GM19193 (cell line): ENCODE data around the gene ERCC1.

ENCODE experiments used
- POLR2A ChIP-seq: IDR thresholded peaks from 4 replicates; pipeline ENCODE4 v1.6.1; 2011; ENCODE audit not compliant: insufficient read depth, insufficient read length; ENCODE audit errors: extremely low read depth

Gene ERCC1

GRCh38 chr19:45370410-45371204 is 53.1 kb downstream of the ERCC1 start, which contains the start of gene ERCC2:
ERCC2 (minus strand) TSS chr19:45370573; CDS start chr19:45370540, 33 bp downstream.
- peak; percentile 50 for TF ChIP-seq POLR2A

DNA sequence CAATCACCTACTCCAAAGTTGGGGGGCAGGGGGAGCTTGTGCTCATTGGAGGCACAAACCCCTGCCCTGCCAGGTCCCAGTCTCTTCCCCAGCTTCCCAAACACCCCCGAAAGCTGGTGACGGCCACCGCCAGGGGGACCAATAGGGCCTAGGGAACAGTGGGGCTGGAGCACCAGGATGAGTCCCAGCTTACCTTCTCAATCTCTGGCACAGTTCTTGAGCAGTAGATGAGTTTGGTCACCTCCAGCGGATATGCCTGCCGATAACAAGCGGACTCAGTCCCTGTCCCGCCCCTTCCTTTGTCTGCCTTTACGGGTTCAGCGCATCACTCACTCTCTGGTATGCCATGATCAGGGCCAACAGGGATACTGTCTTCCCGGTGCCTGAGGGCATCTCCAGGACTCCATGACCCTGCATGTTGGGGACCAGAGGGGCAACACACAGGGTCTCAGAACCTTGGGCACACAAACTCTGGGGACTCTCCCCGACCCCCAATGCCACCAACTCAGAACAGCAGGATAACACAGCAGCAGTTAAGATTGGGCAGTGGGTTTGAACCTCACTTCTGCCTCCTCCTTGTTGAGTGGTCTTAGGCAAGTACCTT is 54.9 kb downstream of the ERCC1 start:
- no peak for TF ChIP-seq POLR2A

GRCh38 chr19:45368127-45368526 is 55.6 kb downstream of the ERCC1 start:
- TF ChIP-seq POLR2A = no peak

DNA sequence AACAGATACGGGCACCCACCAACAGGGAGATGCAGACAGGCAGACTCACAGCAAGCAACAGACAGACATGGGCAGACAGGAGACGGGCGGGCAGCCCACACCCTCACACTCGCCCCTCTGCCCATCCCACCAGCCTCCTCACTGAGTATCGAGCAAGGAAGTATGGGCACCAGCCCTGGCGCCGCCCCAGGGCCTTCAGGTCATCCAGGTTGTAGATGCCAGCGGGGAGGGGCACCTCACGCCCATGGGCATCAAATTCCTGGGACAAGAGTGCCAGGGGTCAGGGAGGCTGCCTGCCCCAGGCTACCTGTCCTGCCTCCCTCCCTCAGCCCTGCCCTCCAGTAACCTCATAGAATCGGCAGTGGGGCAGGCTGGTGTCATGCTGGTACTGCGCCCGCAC is 59.0 kb downstream of the ERCC1 start:
- TF ChIP-seq POLR2A = no peak

DNA sequence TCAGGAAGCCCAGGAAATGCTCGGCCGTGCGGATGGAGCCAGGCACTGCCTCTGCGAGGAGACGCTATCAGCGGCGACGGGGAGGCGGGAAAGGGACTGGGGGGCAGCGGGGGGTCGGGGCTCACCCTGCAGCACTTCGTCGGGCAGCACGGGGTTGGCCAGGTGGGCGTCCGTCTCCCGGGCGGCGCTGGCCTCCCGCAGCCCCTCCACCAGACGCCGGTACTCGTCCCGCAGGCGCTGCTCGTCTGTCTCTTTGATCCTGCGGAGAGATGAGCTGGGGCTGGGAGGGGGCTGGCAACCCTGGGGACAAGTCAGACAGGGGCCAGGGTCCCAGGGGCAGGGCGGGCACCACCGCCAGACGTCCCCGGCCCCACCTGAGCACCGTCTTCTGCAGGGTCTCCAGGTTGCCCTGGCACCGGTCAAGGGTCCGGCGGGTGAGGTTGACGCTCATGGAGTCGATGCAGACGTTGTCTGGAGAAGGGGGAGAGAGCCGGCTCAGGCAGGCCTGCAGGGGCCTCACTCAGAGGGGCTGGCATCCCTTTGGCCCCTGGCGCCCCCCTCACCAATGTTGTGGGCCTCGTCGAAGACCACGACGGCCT is 59.8 kb downstream of the ERCC1 start:
- no peak for TF ChIP-seq POLR2A

GRCh38 chr19:45362291-45362690 is 61.4 kb downstream of the ERCC1 start:
- no peak for TF ChIP-seq POLR2A

DNA sequence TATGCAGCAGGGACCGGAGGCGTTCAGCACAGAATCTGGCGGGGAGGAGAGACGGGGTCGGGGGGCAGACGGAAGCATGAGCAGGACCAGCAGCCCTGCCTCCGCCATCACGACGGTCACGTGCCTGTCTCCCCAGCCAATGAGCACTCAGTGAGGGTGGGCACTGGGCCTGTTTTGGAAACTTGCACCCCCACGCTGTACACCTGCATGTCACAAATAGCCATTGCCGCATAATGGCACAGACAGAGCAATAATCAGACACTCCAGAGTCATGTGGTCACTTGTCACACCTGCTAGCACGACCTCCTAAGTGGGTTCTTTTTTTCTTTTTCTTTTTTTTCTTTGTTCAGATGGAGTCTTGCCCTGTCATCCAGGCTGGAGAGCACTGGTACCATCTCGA is 62.1 kb downstream of the ERCC1 start:
- no peak for TF ChIP-seq POLR2A

- TF ChIP-seq POLR2A = no peak
These were observed 65.4 kb downstream of the ERCC1 start for GRCh38 chr19:45358213-45358792.

DNA sequence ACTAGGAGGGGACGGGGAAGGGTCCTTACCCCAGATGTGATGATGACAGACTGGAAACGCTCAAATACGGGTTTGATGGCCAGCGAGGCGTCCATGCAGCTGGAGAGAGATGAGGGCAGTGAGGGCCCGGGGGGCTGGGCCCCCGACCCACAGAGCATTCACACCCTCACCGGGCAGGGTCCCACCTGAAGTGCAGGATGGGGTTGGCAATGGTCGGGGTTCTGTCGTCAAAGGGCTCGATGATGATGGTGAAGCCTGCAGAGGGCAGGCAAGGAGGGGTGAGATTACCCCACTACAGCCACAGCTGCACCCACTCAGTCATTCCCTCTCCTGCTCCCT is 66.3 kb downstream of the ERCC1 start:
- TF ChIP-seq POLR2A = no peak
